ENCODE measurements around the gene FAM168A. TPM values are rescaled to one million over a fixed set of nuclear protein-coding genes. Genes with fewer than 3 reads are reported as not detected.

FAM168A gene
- total RNA-seq, 1 donor from 2014 or later: 13.0 TPM

GRCh38 chr11:73633999-73634398 lies 36.1 kb upstream of the FAM168A start:
- no peaks in the 10 kb centered on the region for H3K4me1 ChIP-seq (ENCODE audit: control insufficient read depth in 3 of 3, insufficient read depth in 3 of 3, low read length in 3 of 3)
- H3K27me3 ChIP-seq (ENCODE audit: control insufficient read depth in 3 of 3, insufficient read depth in 3 of 3, low read length in 3 of 3): no peaks in the 10 kb centered on the region
- H3K36me3 ChIP-seq (ENCODE audit: control insufficient read depth in 3 of 3, insufficient read depth in 3 of 3, low read length in 3 of 3): no peaks in the 10 kb centered on the region
- H3K9ac ChIP-seq (ENCODE audit: low read depth in 1 of 3, low read length in 3 of 3): no peak overlapping the region
- no peak overlapping the region for H3K27ac ChIP-seq (ENCODE audit: low read depth, low read length)
- H3K4me3 ChIP-seq (ENCODE audit: low read length in 3 of 3): no peak overlapping the region
- H3K9me3 ChIP-seq (ENCODE audit: control insufficient read depth in 3 of 3, low read length in 3 of 3): no peaks in the 10 kb centered on the region

- Histone ChIP-seq H3K27me3 (ENCODE audit: control insufficient read depth in 3 of 3, insufficient read depth in 3 of 3, low read length in 3 of 3) (no peaks in the 10 kb centered on the region), H3K4me1 (ENCODE audit: control insufficient read depth in 3 of 3, insufficient read depth in 3 of 3, low read length in 3 of 3) (no peaks in the 10 kb centered on the region), H3K4me3 (ENCODE audit: low read length in 3 of 3) (no peak overlapping the region), H3K36me3 (ENCODE audit: control insufficient read depth in 3 of 3, insufficient read depth in 3 of 3, low read length in 3 of 3) (no peaks in the 10 kb centered on the region), H3K9me3 (ENCODE audit: control insufficient read depth in 3 of 3, low read length in 3 of 3) (no peaks in the 10 kb centered on the region), H3K27ac (ENCODE audit: low read depth, low read length) (no peak overlapping the region), H3K9ac (ENCODE audit: low read depth in 1 of 3, low read length in 3 of 3) (no peak overlapping the region)
Measured at GRCh38 chr11:73632996-73633395, 35.1 kb upstream of the FAM168A start.

- no peak overlapping the region for H3K9ac ChIP-seq (ENCODE audit: low read depth in 1 of 3, low read length in 3 of 3)
- H3K36me3 ChIP-seq (ENCODE audit: control insufficient read depth in 3 of 3, insufficient read depth in 3 of 3, low read length in 3 of 3): no peaks in the 10 kb centered on the region
- peaks cover 2 to 11% (median 7%) of the 10 kb centered on the region in 3 donors for H3K4me1 ChIP-seq (ENCODE audit: control insufficient read depth in 3 of 3, insufficient read depth in 3 of 3, low read length in 3 of 3)
- H3K27ac ChIP-seq (ENCODE audit: low read depth, low read length): no peak overlapping the region
- no peak overlapping the region for H3K4me3 ChIP-seq (ENCODE audit: low read length in 3 of 3)
- no peaks in the 10 kb centered on the region for H3K9me3 ChIP-seq (ENCODE audit: control insufficient read depth in 3 of 3, low read length in 3 of 3)
- H3K27me3 ChIP-seq (ENCODE audit: control insufficient read depth in 3 of 3, insufficient read depth in 3 of 3, low read length in 3 of 3): no peaks in the 10 kb centered on the region
Measured at GRCh38 chr11:73629907-73630306, 32.0 kb upstream of the FAM168A start.

GRCh38 chr11:73625696-73626318 lies 27.9 kb upstream of the FAM168A start:
- Histone ChIP-seq H3K9ac (ENCODE audit: low read depth in 1 of 3, low read length in 3 of 3) (peak overlapping the region in 2 of 3 donors; percentile 65 to 75), H3K4me1 (ENCODE audit: control insufficient read depth in 3 of 3, insufficient read depth in 3 of 3, low read length in 3 of 3) (peaks cover 14 to 31% (median 23%) of the 10 kb centered on the region in 3 donors), H3K27me3 (ENCODE audit: control insufficient read depth in 3 of 3, insufficient read depth in 3 of 3, low read length in 3 of 3) (no peaks in the 10 kb centered on the region), H3K9me3 (ENCODE audit: control insufficient read depth in 3 of 3, low read length in 3 of 3) (no peaks in the 10 kb centered on the region), H3K4me3 (ENCODE audit: low read length in 3 of 3) (peak overlapping the region; percentile 58 to 69 (median 68)), H3K36me3 (ENCODE audit: control insufficient read depth in 3 of 3, insufficient read depth in 3 of 3, low read length in 3 of 3) (no peaks in the 10 kb centered on the region), H3K27ac (ENCODE audit: low read depth, low read length) (no peak overlapping the region)

- no peaks in the 10 kb centered on the region for H3K27me3 ChIP-seq (ENCODE audit: control insufficient read depth in 3 of 3, insufficient read depth in 3 of 3, low read length in 3 of 3)
Measured at GRCh38 chr11:73623686-73624085, 25.8 kb upstream of the FAM168A start.

GRCh38 chr11:73622926-73623593 lies 25.1 kb upstream of the FAM168A start:
- H3K27ac ChIP-seq (ENCODE audit: low read depth, low read length): peak overlapping the region; percentile 77
- H3K4me3 ChIP-seq (ENCODE audit: low read length in 3 of 3): peak overlapping the region in 1 of 3 donors; percentile 39
- no peaks in the 10 kb centered on the region for H3K27me3 ChIP-seq (ENCODE audit: control insufficient read depth in 3 of 3, insufficient read depth in 3 of 3, low read length in 3 of 3)
- H3K4me1 ChIP-seq (ENCODE audit: control insufficient read depth in 3 of 3, insufficient read depth in 3 of 3, low read length in 3 of 3): peaks cover 14 to 31% (median 23%) of the 10 kb centered on the region in 3 donors
- H3K9me3 ChIP-seq (ENCODE audit: control insufficient read depth in 3 of 3, low read length in 3 of 3): no peaks in the 10 kb centered on the region
- H3K36me3 ChIP-seq (ENCODE audit: control insufficient read depth in 3 of 3, insufficient read depth in 3 of 3, low read length in 3 of 3): no peaks in the 10 kb centered on the region
- peak overlapping the region in 2 of 3 donors; percentile 9 to 41 for H3K9ac ChIP-seq (ENCODE audit: low read depth in 1 of 3, low read length in 3 of 3)

More at GRCh38 chr11:73623686-73624085, 25.8 kb upstream of the FAM168A start:
- Histone ChIP-seq H3K9me3 (ENCODE audit: control insufficient read depth in 3 of 3, low read length in 3 of 3) (no peaks in the 10 kb centered on the region), H3K4me1 (ENCODE audit: control insufficient read depth in 3 of 3, insufficient read depth in 3 of 3, low read length in 3 of 3) (peaks cover 14 to 31% (median 23%) of the 10 kb centered on the region in 3 donors), H3K27ac (ENCODE audit: low read depth, low read length) (peak overlapping the region; percentile 77), H3K9ac (ENCODE audit: low read depth in 1 of 3, low read length in 3 of 3) (peak overlapping the region in 2 of 3 donors; percentile 9 to 41), H3K36me3 (ENCODE audit: control insufficient read depth in 3 of 3, insufficient read depth in 3 of 3, low read length in 3 of 3) (no peaks in the 10 kb centered on the region), H3K4me3 (ENCODE audit: low read length in 3 of 3) (peak overlapping the region in 2 of 3 donors; percentile 35 to 39)

GRCh38 chr11:73614591-73614990 lies 16.7 kb upstream of the FAM168A start:
- Histone ChIP-seq H3K27ac (ENCODE audit: low read depth, low read length) (no peak overlapping the region), H3K4me1 (ENCODE audit: control insufficient read depth in 3 of 3, insufficient read depth in 3 of 3, low read length in 3 of 3) (no peaks in the 10 kb centered on the region), H3K36me3 (ENCODE audit: control insufficient read depth in 3 of 3, insufficient read depth in 3 of 3, low read length in 3 of 3) (no peaks in the 10 kb centered on the region), H3K9ac (ENCODE audit: low read depth in 1 of 3, low read length in 3 of 3) (no peak overlapping the region), H3K9me3 (ENCODE audit: control insufficient read depth in 3 of 3, low read length in 3 of 3) (no peaks in the 10 kb centered on the region), H3K4me3 (ENCODE audit: low read length in 3 of 3) (no peak overlapping the region), H3K27me3 (ENCODE audit: control insufficient read depth in 3 of 3, insufficient read depth in 3 of 3, low read length in 3 of 3) (no peaks in the 10 kb centered on the region)

GRCh38 chr11:73612601-73613140 lies 14.8 kb upstream of the FAM168A start:
- Histone ChIP-seq H3K4me3 (ENCODE audit: low read length in 3 of 3) (no peak overlapping the region), H3K27me3 (ENCODE audit: control insufficient read depth in 3 of 3, insufficient read depth in 3 of 3, low read length in 3 of 3) (no peaks in the 10 kb centered on the region), H3K36me3 (ENCODE audit: control insufficient read depth in 3 of 3, insufficient read depth in 3 of 3, low read length in 3 of 3) (no peaks in the 10 kb centered on the region), H3K9me3 (ENCODE audit: control insufficient read depth in 3 of 3, low read length in 3 of 3) (no peaks in the 10 kb centered on the region), H3K4me1 (ENCODE audit: control insufficient read depth in 3 of 3, insufficient read depth in 3 of 3, low read length in 3 of 3) (no peaks in the 10 kb centered on the region), H3K9ac (ENCODE audit: low read depth in 1 of 3, low read length in 3 of 3) (no peak overlapping the region), H3K27ac (ENCODE audit: low read depth, low read length) (no peak overlapping the region)

GRCh38 chr11:73598719-73599379 lies 937 bp upstream of the FAM168A start:
- H3K27me3 ChIP-seq (ENCODE audit: control insufficient read depth in 3 of 3, insufficient read depth in 3 of 3, low read length in 3 of 3): no peaks in the 10 kb centered on the region
- peaks cover 14 to 15% (median 14%) of the 10 kb centered on the region in 3 donors for H3K4me1 ChIP-seq (ENCODE audit: control insufficient read depth in 3 of 3, insufficient read depth in 3 of 3, low read length in 3 of 3)
- no peaks in the 10 kb centered on the region for H3K9me3 ChIP-seq (ENCODE audit: control insufficient read depth in 3 of 3, low read length in 3 of 3)
- H3K4me3 ChIP-seq (ENCODE audit: low read length in 3 of 3): peak overlapping the region; percentile 96 to 98 (median 98)
- no peaks in the 10 kb centered on the region for H3K36me3 ChIP-seq (ENCODE audit: control insufficient read depth in 3 of 3, insufficient read depth in 3 of 3, low read length in 3 of 3)
- peak overlapping the region; percentile 72 for H3K27ac ChIP-seq (ENCODE audit: low read depth, low read length)
- peak overlapping the region; percentile 69 to 89 (median 81) for H3K9ac ChIP-seq (ENCODE audit: low read depth in 1 of 3, low read length in 3 of 3)
